SK-N-SH treated with all-trans-retinoic acid at 6 μM for 48 hours (cell line): ENCODE results near the gene ADD3.

Source experiments
- BACH2 ChIP-seq: fragments of 250-450 bp; sonication (Bioruptor Pico); IDR thresholded peaks from 2 replicates; pipeline ENCODE4 v1.9.0; 2021; ENCODE audit warnings: mild to moderate bottlenecking, borderline replicate concordance
- CSDC2 ChIP-seq: fragments of 250-450 bp; sonication (Bioruptor Pico); IDR thresholded peaks from 2 replicates; pipeline ENCODE4 v1.5.0; 2020; ENCODE audit warnings: mild to moderate bottlenecking, moderate library complexity
- ISL1 ChIP-seq: fragments of 250-450 bp; sonication (Bioruptor Pico); IDR thresholded peaks from 2 replicates; pipeline ENCODE4 v2.1.2; 2022; ENCODE audit warnings: mild to moderate bottlenecking, moderate library complexity
- OSR1 ChIP-seq: fragments of 250-450 bp; sonication (Bioruptor Pico); IDR thresholded peaks from 2 replicates; pipeline ENCODE4 v1.8.0; 2022; ENCODE audit warnings: moderate library complexity, mild to moderate bottlenecking, inconsistent platforms
- RARB ChIP-seq: fragments of 250-450 bp; sonication (Bioruptor Pico); IDR thresholded peaks from 2 replicates; pipeline ENCODE4 v1.8.0; 2021; ENCODE audit warnings: mild to moderate bottlenecking, moderate library complexity
- TOX ChIP-seq: fragments of 250-450 bp; sonication (Bioruptor Pico); IDR thresholded peaks from 2 replicates; pipeline ENCODE4 v1.8.0; 2021; ENCODE audit warnings: mild to moderate bottlenecking, moderate library complexity, borderline replicate concordance
- ZFP30 ChIP-seq: fragments of 450-650 bp; formaldehyde crosslinking; IDR thresholded peaks from 2 replicates; pipeline ENCODE4 v1.5.0; 2022; ENCODE audit warnings: mild to moderate bottlenecking, moderate library complexity
- ZNF70 ChIP-seq: fragments of 450-650 bp; formaldehyde crosslinking; IDR thresholded peaks from 2 replicates; pipeline ENCODE4 v1.5.0; 2020; ENCODE audit warnings: mild to moderate bottlenecking, moderate library complexity
- ZNF8 ChIP-seq: fragments of 450-650 bp; formaldehyde crosslinking; IDR thresholded peaks from 2 replicates; pipeline ENCODE4 v1.5.0; 2020; ENCODE audit warnings: mild to moderate bottlenecking, moderate library complexity
- TF ChIP-seq, protein P1 (sequence below): fragments of 250-450 bp; sonication (Bioruptor Pico); IDR thresholded peaks from 2 replicates; pipeline ENCODE4 v1.8.0; 2020; ENCODE audit warnings: mild to moderate bottlenecking, moderate library complexity, borderline replicate concordance
- TF ChIP-seq, protein P2 (sequence below): fragments of 250-450 bp; sonication (Bioruptor Pico); IDR thresholded peaks from 2 replicates; pipeline ENCODE4 v1.5.1; 2020; ENCODE audit warnings: low read depth, mild to moderate bottlenecking, moderate library complexity
- TF ChIP-seq, protein P3 (sequence below): fragments of 250-450 bp; sonication (Bioruptor Pico); IDR thresholded peaks from 2 replicates; pipeline ENCODE4 v1.5.0; 2020; ENCODE audit warnings: mild to moderate bottlenecking, moderate library complexity

- TF ChIP-seq ZFP30 (CRISPR knock-in tag) = no peak
- TF ChIP-seq TOX (CRISPR knock-in tag) = no peak
- no peak for TF ChIP-seq OSR1 (CRISPR knock-in tag)
- TF ChIP-seq, protein P1, sequence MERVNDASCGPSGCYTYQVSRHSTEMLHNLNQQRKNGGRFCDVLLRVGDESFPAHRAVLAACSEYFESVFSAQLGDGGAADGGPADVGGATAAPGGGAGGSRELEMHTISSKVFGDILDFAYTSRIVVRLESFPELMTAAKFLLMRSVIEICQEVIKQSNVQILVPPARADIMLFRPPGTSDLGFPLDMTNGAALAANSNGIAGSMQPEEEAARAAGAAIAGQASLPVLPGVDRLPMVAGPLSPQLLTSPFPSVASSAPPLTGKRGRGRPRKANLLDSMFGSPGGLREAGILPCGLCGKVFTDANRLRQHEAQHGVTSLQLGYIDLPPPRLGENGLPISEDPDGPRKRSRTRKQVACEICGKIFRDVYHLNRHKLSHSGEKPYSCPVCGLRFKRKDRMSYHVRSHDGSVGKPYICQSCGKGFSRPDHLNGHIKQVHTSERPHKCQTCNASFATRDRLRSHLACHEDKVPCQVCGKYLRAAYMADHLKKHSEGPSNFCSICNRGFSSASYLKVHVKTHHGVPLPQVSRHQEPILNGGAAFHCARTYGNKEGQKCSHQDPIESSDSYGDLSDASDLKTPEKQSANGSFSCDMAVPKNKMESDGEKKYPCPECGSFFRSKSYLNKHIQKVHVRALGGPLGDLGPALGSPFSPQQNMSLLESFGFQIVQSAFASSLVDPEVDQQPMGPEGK (CRISPR knock-in tag) = no peak
- TF ChIP-seq ZNF8 (CRISPR knock-in tag) = no peak
- TF ChIP-seq, protein P2, sequence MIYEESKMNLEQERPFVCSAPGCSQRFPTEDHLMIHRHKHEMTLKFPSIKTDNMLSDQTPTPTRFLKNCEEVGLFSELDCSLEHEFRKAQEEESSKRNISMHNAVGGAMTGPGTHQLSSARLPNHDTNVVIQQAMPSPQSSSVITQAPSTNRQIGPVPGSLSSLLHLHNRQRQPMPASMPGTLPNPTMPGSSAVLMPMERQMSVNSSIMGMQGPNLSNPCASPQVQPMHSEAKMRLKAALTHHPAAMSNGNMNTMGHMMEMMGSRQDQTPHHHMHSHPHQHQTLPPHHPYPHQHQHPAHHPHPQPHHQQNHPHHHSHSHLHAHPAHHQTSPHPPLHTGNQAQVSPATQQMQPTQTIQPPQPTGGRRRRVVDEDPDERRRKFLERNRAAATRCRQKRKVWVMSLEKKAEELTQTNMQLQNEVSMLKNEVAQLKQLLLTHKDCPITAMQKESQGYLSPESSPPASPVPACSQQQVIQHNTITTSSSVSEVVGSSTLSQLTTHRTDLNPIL (CRISPR knock-in tag) = no peak
- no peak for TF ChIP-seq CSDC2 (CRISPR knock-in tag)
- TF ChIP-seq ZNF70 = no peak
- no peak for TF ChIP-seq ISL1 (CRISPR knock-in tag)
- TF ChIP-seq, protein P3, sequence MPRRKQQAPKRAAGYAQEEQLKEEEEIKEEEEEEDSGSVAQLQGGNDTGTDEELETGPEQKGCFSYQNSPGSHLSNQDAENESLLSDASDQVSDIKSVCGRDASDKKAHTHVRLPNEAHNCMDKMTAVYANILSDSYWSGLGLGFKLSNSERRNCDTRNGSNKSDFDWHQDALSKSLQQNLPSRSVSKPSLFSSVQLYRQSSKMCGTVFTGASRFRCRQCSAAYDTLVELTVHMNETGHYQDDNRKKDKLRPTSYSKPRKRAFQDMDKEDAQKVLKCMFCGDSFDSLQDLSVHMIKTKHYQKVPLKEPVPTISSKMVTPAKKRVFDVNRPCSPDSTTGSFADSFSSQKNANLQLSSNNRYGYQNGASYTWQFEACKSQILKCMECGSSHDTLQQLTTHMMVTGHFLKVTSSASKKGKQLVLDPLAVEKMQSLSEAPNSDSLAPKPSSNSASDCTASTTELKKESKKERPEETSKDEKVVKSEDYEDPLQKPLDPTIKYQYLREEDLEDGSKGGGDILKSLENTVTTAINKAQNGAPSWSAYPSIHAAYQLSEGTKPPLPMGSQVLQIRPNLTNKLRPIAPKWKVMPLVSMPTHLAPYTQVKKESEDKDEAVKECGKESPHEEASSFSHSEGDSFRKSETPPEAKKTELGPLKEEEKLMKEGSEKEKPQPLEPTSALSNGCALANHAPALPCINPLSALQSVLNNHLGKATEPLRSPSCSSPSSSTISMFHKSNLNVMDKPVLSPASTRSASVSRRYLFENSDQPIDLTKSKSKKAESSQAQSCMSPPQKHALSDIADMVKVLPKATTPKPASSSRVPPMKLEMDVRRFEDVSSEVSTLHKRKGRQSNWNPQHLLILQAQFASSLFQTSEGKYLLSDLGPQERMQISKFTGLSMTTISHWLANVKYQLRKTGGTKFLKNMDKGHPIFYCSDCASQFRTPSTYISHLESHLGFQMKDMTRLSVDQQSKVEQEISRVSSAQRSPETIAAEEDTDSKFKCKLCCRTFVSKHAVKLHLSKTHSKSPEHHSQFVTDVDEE (CRISPR knock-in tag) = no peak
- no peak for TF ChIP-seq BACH2 (CRISPR knock-in tag)
- no peak for TF ChIP-seq RARB (CRISPR knock-in tag)
These were observed 111.3 kb downstream of the ADD3 start for GRCh38 chr10:110118891-110119621.
